Tibial artery (tissue), 4 donors: ENCODE data around the gene GMCL2.
"Not testable (repeated sequence)": the region's sequence is repeated elsewhere in the genome, so short reads cannot be mapped to it uniquely, and the experiment has no call there.

Experiments
- DNase-seq, 2 donors: peaks; one replicate each; pipeline ENCODE4 v3.0.0-alpha.2; 2019
- H3K27ac ChIP-seq, 2 donors: fragments of 200-600 bp; sonication (generic) in 1 of 2; 1 replicate in 1 of 2; 2 replicates in 1 of 2; pipeline ENCODE4 v1.5.1; 2018 to 2019; ENCODE audit warnings: mild to moderate bottlenecking in 1 of 2
- H3K27me3 ChIP-seq, 2 donors: fragments of 200-600 bp; sonication (generic) in 1 of 2; one replicate each; pipeline versions ENCODE4 v1.5.1 to v1.6.0; 2016 to 2019
- H3K36me3 ChIP-seq, 3 donors: fragments of 200-600 bp; sonication (generic) in 2 of 3; one replicate each; pipeline ENCODE4 v1.5.1; 2016 to 2019; ENCODE audit warnings: mild to moderate bottlenecking in 2 of 3
- H3K4me1 ChIP-seq, 4 donors: fragments of 200-600 bp; sonication (generic) in 2 of 4; 1 replicate in 3 of 4; 2 replicates in 1 of 4; pipeline ENCODE4 v1.5.1; 2016 to 2019
- H3K4me3 ChIP-seq, 2 donors: fragments of 200-600 bp; sonication (generic) in 1 of 2; 1 replicate in 1 of 2; 2 replicates in 1 of 2; pipeline ENCODE4 v1.5.1; 2018 to 2019; ENCODE audit warnings: mild to moderate bottlenecking in 2 of 2
- H3K9me3 ChIP-seq, 3 donors: fragments of 200-600 bp; sonication (generic) in 1 of 3; one replicate each; pipeline ENCODE4 v1.5.1; 2016 to 2019
- intact Hi-C: fragments of 100-400 bp; cut with DNase I; formaldehyde crosslinking; loops from one replicate; pipeline ENCODE4 v1.15.0; 2023; ENCODE audit warnings: low total_unique reads
- TF ChIP-seq, protein P1 (sequence below), 2 experiments: fragments of 200-600 bp in 1 of 2; fragments of 450-650 bp in 1 of 2; IDR thresholded peaks; one replicate each; pipeline ENCODE4 v1.5.1; 2017 to 2019; ENCODE audit warnings: antibody characterized with exemption in 2 of 2, mild to moderate bottlenecking in 1 of 2, moderate library complexity in 1 of 2

The GMCL2 gene

DNA sequence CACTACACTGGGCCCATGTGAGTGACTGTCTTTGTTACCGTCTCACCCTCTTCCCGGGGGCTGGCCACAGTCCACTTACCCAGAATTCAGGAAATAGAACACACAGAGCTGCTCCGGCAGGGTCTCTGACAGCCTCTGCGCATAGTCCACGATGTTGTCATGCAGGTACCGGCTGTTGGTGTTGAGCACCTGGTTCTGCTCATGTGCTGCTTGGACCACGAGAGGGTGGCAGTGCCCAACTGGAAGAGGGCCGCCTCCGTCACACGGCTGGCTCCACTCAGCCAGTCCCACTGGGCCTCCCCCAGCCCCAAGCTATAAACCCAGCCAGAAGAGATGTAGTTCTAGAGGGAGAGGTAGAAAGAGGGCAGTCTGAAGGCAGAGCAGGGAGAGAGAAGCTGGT, 42.7 kb upstream of the GMCL2 start:
- intact Hi-C loops: no loop called here
- H3K4me1 ChIP-seq: peaks cover 6 to 27% (median 24%) of the 10 kb centered on the region in 4 donors
- H3K4me3 ChIP-seq: no peak overlapping the region

DNA sequence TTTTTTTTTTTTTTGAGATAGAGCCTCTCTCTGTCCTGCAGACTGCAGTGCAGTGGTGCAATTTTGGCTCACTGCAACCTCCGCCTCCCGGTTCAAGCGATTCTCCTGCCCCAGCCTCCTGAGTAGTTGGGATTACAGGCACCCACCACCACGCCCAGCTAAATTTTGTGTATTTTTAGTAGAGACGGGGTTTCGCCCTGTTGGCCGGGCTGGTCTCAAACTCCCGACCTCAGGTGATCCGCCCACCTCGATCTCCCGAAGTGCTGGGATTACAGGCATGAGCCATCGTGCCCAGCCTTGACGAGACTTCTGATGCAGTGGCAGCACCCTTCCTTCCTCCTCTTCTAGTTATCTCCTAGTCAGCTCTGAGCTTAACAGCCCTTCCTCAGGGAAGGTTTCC, 41.9 kb upstream of the GMCL2 start:
- H3K36me3 ChIP-seq: peaks cover 9 to 63% (median 42%) of the 10 kb centered on the region in 3 donors
- H3K27me3 ChIP-seq, DNase-seq, H3K9me3 ChIP-seq, H3K27ac ChIP-seq, H3K4me3 ChIP-seq, intact Hi-C loops: not testable (repeated sequence)
- H3K4me1 ChIP-seq: peaks cover 6 to 27% (median 24%) of the 10 kb centered on the region in 4 donors

More for the DNA sequence above, 42.7 kb upstream of the GMCL2 start:
- no peak for DNase-seq
- Histone ChIP-seq H3K27ac (no peak overlapping the region), H3K9me3 (no peaks in the 10 kb centered on the region), H3K36me3 (peaks cover 9 to 55% (median 42%) of the 10 kb centered on the region in 3 donors), H3K27me3 (no peaks in the 10 kb centered on the region)
- TF ChIP-seq, protein P1, sequence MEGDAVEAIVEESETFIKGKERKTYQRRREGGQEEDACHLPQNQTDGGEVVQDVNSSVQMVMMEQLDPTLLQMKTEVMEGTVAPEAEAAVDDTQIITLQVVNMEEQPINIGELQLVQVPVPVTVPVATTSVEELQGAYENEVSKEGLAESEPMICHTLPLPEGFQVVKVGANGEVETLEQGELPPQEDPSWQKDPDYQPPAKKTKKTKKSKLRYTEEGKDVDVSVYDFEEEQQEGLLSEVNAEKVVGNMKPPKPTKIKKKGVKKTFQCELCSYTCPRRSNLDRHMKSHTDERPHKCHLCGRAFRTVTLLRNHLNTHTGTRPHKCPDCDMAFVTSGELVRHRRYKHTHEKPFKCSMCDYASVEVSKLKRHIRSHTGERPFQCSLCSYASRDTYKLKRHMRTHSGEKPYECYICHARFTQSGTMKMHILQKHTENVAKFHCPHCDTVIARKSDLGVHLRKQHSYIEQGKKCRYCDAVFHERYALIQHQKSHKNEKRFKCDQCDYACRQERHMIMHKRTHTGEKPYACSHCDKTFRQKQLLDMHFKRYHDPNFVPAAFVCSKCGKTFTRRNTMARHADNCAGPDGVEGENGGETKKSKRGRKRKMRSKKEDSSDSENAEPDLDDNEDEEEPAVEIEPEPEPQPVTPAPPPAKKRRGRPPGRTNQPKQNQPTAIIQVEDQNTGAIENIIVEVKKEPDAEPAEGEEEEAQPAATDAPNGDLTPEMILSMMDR (IDR thresholded peaks at IDR 0.05): no peak

DNA sequence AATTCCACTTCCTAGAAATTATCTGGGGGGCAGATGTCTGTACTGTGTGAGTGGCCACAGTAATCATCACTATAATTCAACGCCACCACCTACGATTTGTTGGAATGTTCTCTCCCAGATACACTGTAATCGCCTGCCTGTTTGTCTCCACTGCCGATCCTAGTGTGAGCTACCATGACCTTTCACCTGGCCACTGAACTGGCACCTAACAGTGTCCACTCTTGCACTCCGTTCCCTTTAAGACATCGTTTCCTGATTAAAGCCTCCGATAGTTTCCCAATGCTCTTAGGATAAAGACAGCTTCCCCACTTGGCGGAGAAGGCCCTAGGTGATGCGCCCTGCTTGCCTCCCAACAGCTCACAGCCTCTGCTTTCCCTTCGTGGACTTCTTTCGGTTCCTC, 41.4 kb upstream of the GMCL2 start:
- Histone ChIP-seq H3K27me3 (no peaks in the 10 kb centered on the region), H3K4me1 (peaks cover 6 to 27% (median 24%) of the 10 kb centered on the region in 4 donors), H3K9me3 (no peaks in the 10 kb centered on the region), H3K4me3 (no peak overlapping the region), H3K36me3 (peaks cover 9 to 68% (median 42%) of the 10 kb centered on the region in 3 donors), H3K27ac (no peak overlapping the region)
- intact Hi-C loops: no loop called here
- no peak for DNase-seq
- TF ChIP-seq, protein P1 (IDR thresholded peaks at IDR 0.05): no peak

DNA sequence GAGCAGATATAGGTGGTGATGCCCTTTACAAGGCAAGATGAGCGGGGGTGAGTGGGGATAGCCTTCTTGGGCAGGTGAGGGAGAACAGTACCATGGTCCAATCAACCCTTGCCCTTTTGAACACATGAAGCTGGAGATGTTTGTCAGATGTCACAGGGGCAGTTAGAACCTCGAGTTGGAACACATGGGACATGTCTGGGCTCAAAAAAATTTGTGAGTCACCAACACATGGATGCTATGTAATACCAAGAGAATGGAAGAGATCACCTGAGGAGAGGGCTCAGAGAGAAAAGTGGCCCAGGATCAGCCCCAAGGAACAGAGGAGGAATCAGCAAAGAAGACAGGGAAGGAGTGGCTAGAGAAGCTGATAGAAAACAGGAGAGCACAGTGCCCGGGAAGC, 40.8 kb upstream of the GMCL2 start:
- H3K4me1 ChIP-seq: peaks cover 6 to 26% (median 22%) of the 10 kb centered on the region in 4 donors
- H3K36me3 ChIP-seq: peaks cover 9 to 69% (median 42%) of the 10 kb centered on the region in 3 donors
- intact Hi-C loops: no loop called here
- TF ChIP-seq, protein P1 (IDR thresholded peaks at IDR 0.05): no peak
- no peaks in the 10 kb centered on the region for H3K9me3 ChIP-seq
- no peak overlapping the region for H3K4me3 ChIP-seq
- H3K27ac ChIP-seq: no peak overlapping the region
- no peak for DNase-seq
- H3K27me3 ChIP-seq: no peaks in the 10 kb centered on the region

DNA sequence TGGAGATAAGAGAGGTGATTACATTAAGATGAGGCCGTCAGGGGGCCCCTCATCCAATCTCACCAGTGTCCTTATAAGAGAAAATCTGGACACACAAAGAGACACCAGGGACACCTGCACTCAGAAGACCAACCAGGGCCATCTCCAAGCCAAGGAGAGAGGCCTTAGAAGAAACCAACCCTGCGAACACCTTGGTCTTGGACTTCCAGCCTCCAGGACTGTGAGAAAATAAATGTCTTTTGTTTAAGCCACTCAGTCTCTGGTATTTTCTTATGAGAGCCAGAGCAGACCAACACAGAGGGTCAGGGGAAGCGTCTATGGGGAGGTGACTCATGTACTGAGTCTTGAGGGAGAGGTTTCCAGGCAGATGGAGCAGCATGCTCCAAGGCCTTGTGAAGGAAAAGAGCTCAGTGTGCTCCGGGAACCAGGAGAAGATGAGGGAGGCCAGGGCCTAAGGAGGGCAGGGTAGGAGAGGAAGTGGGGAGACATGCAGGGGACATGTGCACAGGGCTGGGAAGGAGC, 40.0 kb upstream of the GMCL2 start:
- H3K27ac ChIP-seq: no peak overlapping the region
- H3K27me3 ChIP-seq: no peaks in the 10 kb centered on the region
- H3K36me3 ChIP-seq: peaks cover 9 to 75% (median 49%) of the 10 kb centered on the region in 3 donors
- H3K9me3 ChIP-seq: no peaks in the 10 kb centered on the region
- intact Hi-C loops: no loop called here
- TF ChIP-seq, protein P1 (IDR thresholded peaks at IDR 0.05): no peak
- H3K4me3 ChIP-seq: no peak overlapping the region
- H3K4me1 ChIP-seq: peaks cover 6 to 23% (median 20%) of the 10 kb centered on the region in 4 donors
- DNase-seq: no peak

DNA sequence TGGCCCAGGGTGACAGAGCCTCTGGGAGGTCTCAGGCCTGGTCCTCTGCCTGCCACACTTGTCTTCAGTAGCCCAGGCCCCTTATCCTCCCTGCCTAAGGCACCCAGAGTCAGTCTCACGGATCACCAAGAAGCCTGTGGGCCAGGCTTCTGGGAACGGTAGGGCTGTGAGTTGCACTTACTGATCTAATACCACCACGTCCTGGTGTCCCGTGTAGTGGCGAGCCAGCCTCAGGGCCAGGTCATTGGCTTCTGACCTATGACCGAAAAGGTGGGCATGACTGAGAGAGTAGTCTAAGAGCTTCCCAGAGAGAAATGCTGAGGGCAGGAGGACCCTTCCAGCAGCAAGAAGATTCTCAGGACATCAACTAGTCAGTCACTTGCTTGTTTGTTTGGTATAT, 38.0 kb upstream of the GMCL2 start:
- H3K36me3 ChIP-seq: peaks cover 11 to 86% (median 55%) of the 10 kb centered on the region in 3 donors
- no peak overlapping the region for H3K27ac ChIP-seq
- no peaks in the 10 kb centered on the region for H3K9me3 ChIP-seq
- DNase-seq: no peak
- intact Hi-C loops: no loop called here
- TF ChIP-seq, protein P1 (IDR thresholded peaks at IDR 0.05): no peak
- H3K4me1 ChIP-seq: peaks cover 0 to 6% (median 3%) of the 10 kb centered on the region in 4 donors
- H3K4me3 ChIP-seq: no peak overlapping the region
- H3K27me3 ChIP-seq: no peaks in the 10 kb centered on the region
